Fibroblast of skin of left quadriceps (primary cell): ENCODE data around the gene BUD31.
A peak's percentile ranks its signal among the peaks of the same experiment; 100 is the strongest.
"Not testable (repeated sequence)": the region's sequence is repeated elsewhere in the genome, so short reads cannot be mapped to it uniquely, and the experiment has no call there.

Experiments used
- DNase-seq, 2 experiments: peaks; one replicate each; pipeline ENCODE4 v3.0.0-alpha.2; 2013; ENCODE audit warnings: low read depth in 2 of 2

The BUD31 gene

GRCh38 chr7:99399597-99399996 lies 9.2 kb upstream of the BUD31 start:
- no peak for DNase-seq

- DNase-seq = no peak
Observed at GRCh38 chr7:99402854-99403253, 5.9 kb upstream of the BUD31 start.

- no peak for DNase-seq
Observed at GRCh38 chr7:99403764-99404163, 5.0 kb upstream of the BUD31 start.

GRCh38 chr7:99404235-99404976 lies 4.4 kb upstream of the BUD31 start:
- DNase-seq = no peak

- no peak for DNase-seq
Observed at GRCh38 chr7:99404977-99405320, 3.8 kb upstream of the BUD31 start.

- no peak for DNase-seq
Observed at GRCh38 chr7:99406557-99406956, 2.2 kb upstream of the BUD31 start.

GRCh38 chr7:99407872-99408378 lies 844 bp upstream of the BUD31 start:
- peak; percentile 38 to 50 for DNase-seq

- DNase-seq = no peak
Observed at GRCh38 chr7:99409192-99409572, 413 bp downstream of the BUD31 start.

GRCh38 chr7:99409806-99410205 lies 1.0 kb downstream of the BUD31 start:
- DNase-seq = no peak

GRCh38 chr7:99410635-99411034 lies 1.9 kb downstream of the BUD31 start:
- DNase-seq = no peak

GRCh38 chr7:99415513-99416127 lies 6.9 kb downstream of the BUD31 start:
- DNase-seq = not testable (repeated sequence)

- DNase-seq = no peak
Observed at GRCh38 chr7:99418260-99418659, 9.5 kb downstream of the BUD31 start.

GRCh38 chr7:99419323-99420021 lies 10.7 kb downstream of the BUD31 start:
- no peak for DNase-seq

- no peak for DNase-seq
Observed at GRCh38 chr7:99420213-99420612, 11.4 kb downstream of the BUD31 start.

GRCh38 chr7:99420986-99421385 lies 12.2 kb downstream of the BUD31 start:
- no peak for DNase-seq

- no peak for DNase-seq
Observed at GRCh38 chr7:99422186-99422585, 13.4 kb downstream of the BUD31 start.

GRCh38 chr7:99422625-99423024 lies 13.9 kb downstream of the BUD31 start:
- no peak for DNase-seq

- DNase-seq = no peak
Observed at GRCh38 chr7:99424932-99425730, 16.4 kb downstream of the BUD31 start.

GRCh38 chr7:99428972-99429566 lies 20.3 kb downstream of the BUD31 start:
- DNase-seq = no peak

- no peak for DNase-seq
Observed at GRCh38 chr7:99429756-99430155, 21.0 kb downstream of the BUD31 start.

- not testable (repeated sequence) for DNase-seq
Observed at GRCh38 chr7:99431756-99432540, 23.2 kb downstream of the BUD31 start.
